Osteocyte (in vitro differentiated cells): ENCODE data around the gene RNF215. TPM values are rescaled to one million over a fixed set of nuclear protein-coding genes. Genes with fewer than 3 reads are reported as not detected.

Experiments used
- DNase-seq: peaks from one replicate; pipeline ENCODE4 v3.0.0; 2021; ENCODE audit warnings: mixed read lengths; ENCODE audit not compliant: unreplicated experiment; ENCODE audit errors: extremely low spot score
- H3K27ac Mint-ChIP-seq: one replicate; pipeline ENCODE4 v1.8.0; 2021; ENCODE audit warnings: mild to moderate bottlenecking, mixed read lengths; ENCODE audit not compliant: unreplicated experiment
- H3K27me3 Mint-ChIP-seq: one replicate; pipeline ENCODE4 v1.8.0; 2021; ENCODE audit warnings: mixed read lengths; ENCODE audit not compliant: unreplicated experiment
- H3K36me3 Mint-ChIP-seq: one replicate; pipeline ENCODE4 v1.8.0; 2021; ENCODE audit warnings: mixed read lengths; ENCODE audit not compliant: unreplicated experiment
- H3K4me1 Mint-ChIP-seq: one replicate; pipeline ENCODE4 v1.8.0; 2021; ENCODE audit warnings: mixed read lengths; ENCODE audit not compliant: unreplicated experiment
- H3K4me3 Mint-ChIP-seq: one replicate; pipeline ENCODE4 v1.8.0; 2021; ENCODE audit warnings: mild to moderate bottlenecking, moderate library complexity, mixed read lengths; ENCODE audit not compliant: unreplicated experiment
- H3K9me3 Mint-ChIP-seq: one replicate; pipeline ENCODE4 v1.8.0; 2021; ENCODE audit warnings: mixed read lengths; ENCODE audit not compliant: unreplicated experiment
- total RNA-seq: library from RNA; stranded (reverse); gene quantifications from 2 replicates; pipeline ENCODE4 v1.2.1, GENCODE V29; 2021
- TF ChIP-seq, protein P1 (sequence below): fragments of 200-600 bp; sonication (generic); IDR thresholded peaks from 2 replicates; pipeline ENCODE4 v1.5.0; 2021; ENCODE audit warnings: antibody characterized with exemption, mild to moderate bottlenecking, moderate library complexity

The RNF215 gene
- total RNA-seq, 1 donor from 2014 or later = 36.6 TPM

- Mint-ChIP-seq H3K9me3 (no peaks in the 10 kb centered on the region), H3K27ac (no peak overlapping the region), H3K4me3 (no peak overlapping the region), H3K27me3 (no peaks in the 10 kb centered on the region), H3K4me1 (peaks cover 29% of the 10 kb centered on the region), H3K36me3 (peaks cover 8% of the 10 kb centered on the region)
- TF ChIP-seq, protein P1, sequence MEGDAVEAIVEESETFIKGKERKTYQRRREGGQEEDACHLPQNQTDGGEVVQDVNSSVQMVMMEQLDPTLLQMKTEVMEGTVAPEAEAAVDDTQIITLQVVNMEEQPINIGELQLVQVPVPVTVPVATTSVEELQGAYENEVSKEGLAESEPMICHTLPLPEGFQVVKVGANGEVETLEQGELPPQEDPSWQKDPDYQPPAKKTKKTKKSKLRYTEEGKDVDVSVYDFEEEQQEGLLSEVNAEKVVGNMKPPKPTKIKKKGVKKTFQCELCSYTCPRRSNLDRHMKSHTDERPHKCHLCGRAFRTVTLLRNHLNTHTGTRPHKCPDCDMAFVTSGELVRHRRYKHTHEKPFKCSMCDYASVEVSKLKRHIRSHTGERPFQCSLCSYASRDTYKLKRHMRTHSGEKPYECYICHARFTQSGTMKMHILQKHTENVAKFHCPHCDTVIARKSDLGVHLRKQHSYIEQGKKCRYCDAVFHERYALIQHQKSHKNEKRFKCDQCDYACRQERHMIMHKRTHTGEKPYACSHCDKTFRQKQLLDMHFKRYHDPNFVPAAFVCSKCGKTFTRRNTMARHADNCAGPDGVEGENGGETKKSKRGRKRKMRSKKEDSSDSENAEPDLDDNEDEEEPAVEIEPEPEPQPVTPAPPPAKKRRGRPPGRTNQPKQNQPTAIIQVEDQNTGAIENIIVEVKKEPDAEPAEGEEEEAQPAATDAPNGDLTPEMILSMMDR = no peak
- no peak for DNase-seq
Observed at GRCh38 chr22:30358541-30358940, 28.7 kb downstream of the RNF215 start.

DNA sequence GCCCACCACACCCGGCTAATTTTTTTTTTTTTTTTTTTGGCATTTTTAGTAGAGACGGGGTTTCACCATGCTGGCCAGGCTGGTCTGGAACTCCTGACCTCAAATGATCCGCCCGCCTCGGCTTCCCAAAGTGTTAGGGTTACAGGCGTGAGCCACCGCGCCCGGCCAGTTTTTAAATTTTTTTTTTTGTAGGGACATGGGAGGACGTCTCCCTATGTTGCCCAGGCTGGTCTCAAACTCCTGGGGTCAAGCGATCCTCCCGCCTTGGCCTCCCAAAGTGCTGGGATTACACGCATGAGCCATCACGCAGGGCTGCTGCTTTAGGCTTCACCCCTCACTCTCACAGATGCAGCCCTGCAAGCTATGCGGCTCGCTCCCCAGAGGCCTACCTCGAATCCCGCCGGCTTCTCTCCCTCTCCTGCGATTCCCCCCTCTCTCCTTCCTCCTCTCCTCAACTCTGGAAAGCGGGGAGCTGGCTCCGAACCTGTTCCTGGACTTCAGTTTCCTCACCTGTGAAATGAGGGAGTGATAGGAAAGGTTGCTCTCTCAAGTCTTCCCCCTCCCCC, 29.5 kb downstream of the RNF215 start:
- H3K36me3 Mint-ChIP-seq = peaks cover 11% of the 10 kb centered on the region
- no peaks in the 10 kb centered on the region for H3K27me3 Mint-ChIP-seq
- peak overlapping the region; percentile 89 for H3K27ac Mint-ChIP-seq
- H3K4me3 Mint-ChIP-seq = peak overlapping the region; percentile 95
- H3K4me1 Mint-ChIP-seq = peaks cover 29% of the 10 kb centered on the region
- no peaks in the 10 kb centered on the region for H3K9me3 Mint-ChIP-seq
- TF ChIP-seq, protein P1 = no peak
- DNase-seq = no peak

DNA sequence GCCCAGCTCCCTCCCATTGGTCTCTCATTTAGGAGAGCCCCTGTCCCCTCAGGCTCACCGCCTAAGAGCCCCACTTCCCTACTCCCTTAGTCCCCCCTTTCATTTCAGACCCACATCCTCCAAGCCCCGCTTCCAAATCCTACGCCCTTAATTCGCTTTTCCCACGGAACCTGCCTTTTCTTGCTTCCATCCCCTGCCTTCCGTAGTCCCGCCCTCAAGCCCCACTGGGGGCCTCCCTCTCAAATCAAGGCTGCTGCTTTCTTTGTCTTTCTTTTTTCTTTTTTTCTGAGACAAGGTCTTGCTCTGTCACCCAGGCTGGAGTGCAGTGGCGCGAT, 30.0 kb downstream of the RNF215 start:
- peaks cover 11% of the 10 kb centered on the region for H3K36me3 Mint-ChIP-seq

GRCh38 chr22:30356449-30357235, 30.6 kb downstream of the RNF215 start, which contains the start of the genes CCDC157 and SF3A1:
Gene CCDC157 (plus strand): TSS chr22:30357007. CDS start chr22:30366001, 8,994 bp downstream.
Gene SF3A1 (minus strand): TSS chr22:30356894. CDS start chr22:30356792, 102 bp downstream.
- peaks cover 12% of the 10 kb centered on the region for H3K36me3 Mint-ChIP-seq
- no peaks in the 10 kb centered on the region for H3K9me3 Mint-ChIP-seq
- no peaks in the 10 kb centered on the region for H3K27me3 Mint-ChIP-seq
- peaks cover 29% of the 10 kb centered on the region for H3K4me1 Mint-ChIP-seq
- H3K27ac Mint-ChIP-seq = peak within 1 kb of the TSS; percentile 89
- peak; percentile 94 for DNase-seq
- TF ChIP-seq, protein P1 = no peak
- H3K4me3 Mint-ChIP-seq = peak within 1 kb of the TSS; percentile 95

More for the DNA sequence above, 30.0 kb downstream of the RNF215 start:
- Mint-ChIP-seq H3K4me1 (peaks cover 29% of the 10 kb centered on the region), H3K4me3 (peak overlapping the region; percentile 95), H3K9me3 (no peaks in the 10 kb centered on the region), H3K27me3 (no peaks in the 10 kb centered on the region), H3K27ac (peak overlapping the region; percentile 89)
- no peak for DNase-seq
- TF ChIP-seq, protein P1 = no peak

GRCh38 chr22:30354644-30355043, 32.6 kb downstream of the RNF215 start:
- Mint-ChIP-seq H3K4me1 (peaks cover 29% of the 10 kb centered on the region), H3K36me3 (peaks cover 26% of the 10 kb centered on the region), H3K4me3 (no peak overlapping the region), H3K27me3 (no peaks in the 10 kb centered on the region), H3K27ac (no peak overlapping the region), H3K9me3 (no peaks in the 10 kb centered on the region)
- TF ChIP-seq, protein P1 = no peak
- no peak for DNase-seq
